BJ (cell line): ENCODE measurements around the gene EFCAB7. TPM values are rescaled to one million over a fixed set of nuclear protein-coding genes. Genes with fewer than 3 reads are reported as not detected.

ENCODE experiments used
- CTCF ChIA-PET: fragments of 350-600 bp; formaldehyde crosslinking; extraction: SDS; loops from one replicate; lab custom pipeline; 2021; ENCODE audit warnings: antibody characterized with exemption, inconsistent platforms; lab: Yijun Ruan, JAX
- POLR2A ChIA-PET: fragments of 300-600 bp; sonication (Branson Sonifier 250); formaldehyde crosslinking; extraction: SDS; loops from one replicate; lab custom pipeline; 2021; ENCODE audit warnings: antibody characterized with exemption; lab: Charles Lee
- DNase-seq: peaks from one replicate; pipeline ENCODE4 v3.0.0-alpha.2; 2011; ENCODE audit warnings: low read depth
- H3K27me3 ChIP-seq: 2 replicates; pipeline ENCODE4 v1.6.0; 2011; ENCODE audit warnings: low read length; ENCODE audit not compliant: control insufficient read depth, insufficient read depth
- H3K36me3 ChIP-seq: 2 replicates; pipeline ENCODE4 v1.5.1; 2011; ENCODE audit warnings: low read length; ENCODE audit not compliant: control insufficient read depth, insufficient read depth
- H3K4me3 ChIP-seq: 2 replicates; pipeline ENCODE4 v1.5.1; 2011; ENCODE audit warnings: low read depth, mild to moderate bottlenecking, control low read depth, low read length
- CTCF ChIP-seq: IDR thresholded peaks from 2 replicates; pipeline ENCODE4 v1.5.1; 2011; ENCODE audit warnings: low read depth, mild to moderate bottlenecking, control low read depth, inconsistent platforms, low read length, moderate library complexity; ENCODE audit not compliant: insufficient read depth
- polyA minus RNA-seq: library from RNA; depleted of rRNA, polyadenylated mRNA; stranded (reverse); fragments of >200 nt; gene quantifications from 2 replicates; pipeline ENCODE4 v1.2.3, GENCODE V29; 2011; rRNA and poly(A)+ RNA removed
- polyA plus RNA-seq: library from polyadenylated mRNA; depleted of rRNA; stranded (reverse); fragments of >200 nt; gene quantifications from 2 replicates; pipeline ENCODE4 v1.2.3, GENCODE V29; 2011; rRNA removed

Gene EFCAB7, protein sequence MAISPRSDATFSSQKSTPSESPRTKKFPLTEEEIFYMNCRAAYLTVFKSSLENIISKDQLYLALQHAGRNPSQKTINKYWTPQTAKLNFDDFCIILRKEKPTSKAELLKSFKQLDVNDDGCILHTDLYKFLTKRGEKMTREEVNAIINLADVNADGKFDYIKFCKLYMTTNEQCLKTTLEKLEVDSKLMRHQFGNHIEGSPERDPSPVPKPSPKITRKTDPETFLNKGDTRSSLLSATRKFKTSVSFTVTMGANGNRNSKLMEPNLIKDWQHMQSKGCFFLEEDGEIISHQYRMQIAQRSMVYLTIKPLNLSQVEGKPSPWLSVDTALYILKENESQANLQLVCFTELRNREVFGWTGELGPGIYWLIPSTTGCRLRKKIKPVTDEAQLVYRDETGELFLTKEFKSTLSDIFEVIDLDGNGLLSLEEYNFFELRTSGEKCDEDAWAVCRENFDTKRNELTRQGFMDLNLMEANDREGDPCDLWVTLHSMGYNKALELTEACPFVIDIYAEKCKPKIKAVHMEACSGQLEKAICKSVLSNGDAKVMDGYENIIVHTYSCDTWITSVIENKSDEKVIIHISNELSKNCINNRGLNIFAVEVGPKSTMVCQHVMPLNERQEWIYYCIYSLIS
- polyA plus RNA-seq (0.98 and 2.2 TPM in 2 replicates), polyA minus RNA-seq (0.82 and 1.00 TPM in 2 replicates)

- no peak for TF ChIP-seq CTCF
- no peaks in the 10 kb centered on the region for H3K36me3 ChIP-seq
- DNase-seq = peak; percentile 71
- ChIA-PET CTCF (interaction anchor here (0.9 kb wide), 1 partner anchor 35 kb away, joined by 3 read pairs; no protein-coding TSS in a partner anchor), POLR2A (no interaction called here)
- H3K4me3 ChIP-seq = peak within 1 kb of the TSS; percentile 56
- no peaks in the 10 kb centered on the region for H3K27me3 ChIP-seq
These were observed at the start of gene EFCAB7, which contains the start of gene ITGB3BP for GRCh38 chr1:63522891-63523728. TSS of gene EFCAB7 (plus strand) at chr1:63523525. CDS start at chr1:63525573, 2,048 bp downstream. TSS of gene ITGB3BP (minus strand) at chr1:63523225. CDS start at chr1:63523133, 92 bp downstream.

- Histone ChIP-seq H3K36me3 (no peaks in the 10 kb centered on the region), H3K27me3 (no peaks in the 10 kb centered on the region), H3K4me3 (no peak overlapping the region)
- ChIA-PET POLR2A (no interaction called here), CTCF (interaction anchor here (0.6 to 1.5 kb wide), 2 partner anchors 12 to 14 kb away, joined by 3 to 5 read pairs; no protein-coding TSS in a partner anchor)
- TF ChIP-seq CTCF = no peak
- no peak for DNase-seq
These were observed 47.6 kb upstream of the EFCAB7 start for GRCh38 chr1:63475761-63476160.

- Histone ChIP-seq H3K27me3 (no peaks in the 10 kb centered on the region), H3K36me3 (no peaks in the 10 kb centered on the region), H3K4me3 (no peak overlapping the region)
- CTCF ChIA-PET = interaction anchor here (1.6 kb wide), 1 partner anchor 38 kb away, joined by 4 read pairs; no protein-coding TSS in a partner anchor
- POLR2A ChIA-PET = no interaction called here
- DNase-seq = no peak
- TF ChIP-seq CTCF = no peak
These were observed 43.3 kb upstream of the EFCAB7 start for GRCh38 chr1:63480057-63480456.

DNA sequence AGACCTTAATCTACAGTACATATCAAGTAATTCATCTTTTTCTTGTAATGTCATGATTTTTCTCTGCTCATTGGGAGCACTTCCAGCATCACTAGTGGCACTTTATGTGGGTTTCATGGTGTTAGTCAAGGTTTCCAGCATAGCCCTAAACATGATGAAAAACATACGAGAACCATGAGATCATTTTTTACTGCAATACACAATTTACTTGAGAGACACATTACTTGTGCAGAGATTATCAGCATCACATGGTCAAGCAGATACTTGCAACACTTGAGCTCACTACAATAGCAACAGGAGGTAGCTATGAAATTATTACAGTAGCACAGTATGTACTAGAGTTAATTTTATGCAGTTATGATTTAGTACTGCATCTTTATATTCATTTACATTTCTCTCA, 36.7 kb upstream of the EFCAB7 start:
- H3K36me3 ChIP-seq = no peaks in the 10 kb centered on the region
- no peak overlapping the region for H3K4me3 ChIP-seq
- ChIA-PET CTCF (no interaction called here), POLR2A (no interaction called here)
- TF ChIP-seq CTCF = no peak
- no peak for DNase-seq
- no peaks in the 10 kb centered on the region for H3K27me3 ChIP-seq
